OCI-LY3 (cell line): ENCODE results near the gene FGGY.

ENCODE experiments used
- EZH2phosphoT487 ChIP-seq: fragments of 200-600 bp; shearing (Covaris generic); IDR thresholded peaks from 2 replicates; pipeline ENCODE4 v1.6.1; 2018; ENCODE audit warnings: antibody characterized with exemption, mixed run types, low read depth
- TF ChIP-seq, protein P1 (sequence below): fragments of 200-600, 300-600 bp; sonication (generic); IDR thresholded peaks from 2 replicates; pipeline ENCODE4 v1.5.1; 2014; ENCODE audit warnings: antibody characterized with exemption, low read length, low read depth

DNA sequence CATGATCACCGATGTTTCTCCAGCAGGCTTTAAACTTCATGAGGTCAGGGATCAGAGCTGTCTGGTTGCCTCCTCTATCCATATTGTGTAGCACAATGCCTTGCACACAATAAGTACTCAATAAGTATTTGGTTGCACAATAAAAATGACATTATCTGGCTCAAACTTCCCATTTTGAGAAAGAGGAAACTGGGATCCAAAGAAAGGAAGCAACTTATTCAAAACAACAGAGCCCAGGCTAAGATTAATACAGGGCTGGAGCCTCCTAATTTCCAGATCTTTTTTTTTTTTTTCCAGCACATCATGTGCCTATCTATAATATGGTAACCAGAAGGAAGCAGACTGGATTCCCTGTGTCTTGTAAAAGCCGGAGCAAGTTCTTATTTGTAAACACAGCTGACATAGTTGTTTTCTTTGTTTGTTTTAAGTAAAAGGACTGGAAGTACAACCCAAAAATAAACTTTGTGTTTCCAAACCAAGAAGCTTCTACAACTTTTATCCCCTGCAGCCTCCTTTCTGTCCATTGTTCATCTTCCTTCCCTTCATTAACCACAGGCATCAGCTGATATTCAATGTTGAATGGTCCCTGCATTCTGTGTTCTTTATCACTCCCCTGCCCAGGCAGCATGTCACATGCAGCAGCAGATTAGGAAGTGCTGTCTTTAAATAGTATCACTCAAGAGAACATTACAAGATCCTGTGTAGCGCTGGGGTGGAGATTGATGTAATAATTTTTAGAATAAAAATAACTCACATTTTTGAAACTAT is 446.6 kb downstream of the FGGY start:
- TF ChIP-seq, protein P1, sequence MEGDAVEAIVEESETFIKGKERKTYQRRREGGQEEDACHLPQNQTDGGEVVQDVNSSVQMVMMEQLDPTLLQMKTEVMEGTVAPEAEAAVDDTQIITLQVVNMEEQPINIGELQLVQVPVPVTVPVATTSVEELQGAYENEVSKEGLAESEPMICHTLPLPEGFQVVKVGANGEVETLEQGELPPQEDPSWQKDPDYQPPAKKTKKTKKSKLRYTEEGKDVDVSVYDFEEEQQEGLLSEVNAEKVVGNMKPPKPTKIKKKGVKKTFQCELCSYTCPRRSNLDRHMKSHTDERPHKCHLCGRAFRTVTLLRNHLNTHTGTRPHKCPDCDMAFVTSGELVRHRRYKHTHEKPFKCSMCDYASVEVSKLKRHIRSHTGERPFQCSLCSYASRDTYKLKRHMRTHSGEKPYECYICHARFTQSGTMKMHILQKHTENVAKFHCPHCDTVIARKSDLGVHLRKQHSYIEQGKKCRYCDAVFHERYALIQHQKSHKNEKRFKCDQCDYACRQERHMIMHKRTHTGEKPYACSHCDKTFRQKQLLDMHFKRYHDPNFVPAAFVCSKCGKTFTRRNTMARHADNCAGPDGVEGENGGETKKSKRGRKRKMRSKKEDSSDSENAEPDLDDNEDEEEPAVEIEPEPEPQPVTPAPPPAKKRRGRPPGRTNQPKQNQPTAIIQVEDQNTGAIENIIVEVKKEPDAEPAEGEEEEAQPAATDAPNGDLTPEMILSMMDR, result no peak
- no peak for TF ChIP-seq EZH2phosphoT487
